Measurements from ENCODE around the gene SERPINB6. TPM values are rescaled to one million over a fixed set of nuclear protein-coding genes. Genes with fewer than 3 reads are reported as not detected.

Gene SERPINB6
- polyA plus RNA-seq, 1 of the 3 experiments (the other 2 are of a cell fraction) = 102 TPM

DNA sequence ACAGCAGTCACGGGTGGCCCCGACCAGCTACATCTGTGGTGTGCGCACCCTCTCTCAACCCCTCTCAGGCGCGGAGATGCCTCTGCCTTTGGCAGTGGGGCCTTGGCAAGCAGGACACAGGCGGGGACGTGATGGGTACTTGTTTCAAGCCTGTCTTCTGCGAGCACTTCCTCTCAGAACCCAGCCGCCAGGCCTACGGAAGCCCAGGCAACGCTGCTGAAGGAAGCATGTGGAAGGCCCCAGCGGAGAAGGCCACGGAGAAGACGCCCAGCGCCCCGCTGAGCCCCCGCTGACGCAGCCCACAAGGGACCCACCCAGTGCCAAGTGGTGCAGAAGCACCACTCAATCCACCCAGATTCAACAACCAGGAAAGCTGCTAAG, 13.0 kb downstream of the SERPINB6 start:
- POLR2A ChIA-PET = no interaction called here

GRCh38 chr6:2957696-2958330, 13.6 kb downstream of the SERPINB6 start:
- no peak for DNase-seq
- no peaks in the 10 kb centered on the region for H4K20me1 ChIP-seq (ENCODE audit: insufficient read depth)
- WGBS (ENCODE audit: low lambda C conversion rate) = 93% methylated on average over 9 of the region's 11 CpGs
- no peaks in the 10 kb centered on the region for H3K9me3 ChIP-seq
- H3K4me2 ChIP-seq = no peak overlapping the region
- no peak overlapping the region for H3K27ac ChIP-seq (ENCODE audit: low read depth in 2 of 2, low read length in 1 of 2)
- peaks cover 20% of the 10 kb centered on the region for H3F3A ChIP-seq (replicated peaks; ENCODE audit: insufficient read depth)
- H3K9me2 ChIP-seq = no peaks in the 10 kb centered on the region
- peaks cover 66% of the 10 kb centered on the region for H3K79me2 ChIP-seq (ENCODE audit: insufficient read depth)
- ChIA-PET POLR2A (interaction anchor here (1.4 kb wide), 1 partner anchor 14 kb away, joined by 3 read pairs; no protein-coding TSS in a partner anchor), CTCF (interaction anchor here (0.8 to 2.2 kb wide), 2 partner anchors 8 to 31 kb away, joined by 3 to 11 read pairs; no protein-coding TSS in a partner anchor)
- peaks cover 3 to 19% of the 10 kb centered on the region in 2 experiments; a peak in 3 of 4 replicates for H3K4me1 ChIP-seq (ENCODE audit: control insufficient read depth in 1 of 2, insufficient read depth in 2 of 2, low read depth in 1 of 2, low read length in 1 of 2)
- TF ChIP-seq TCF12 (IDR thresholded peaks at IDR 0.05) (no peak), USF2 (IDR thresholded peaks at IDR 0.05; ENCODE audit: borderline replicate concordance, low read depth, low read length) (no peak)
- no peak overlapping the region for H2AFZ ChIP-seq (ENCODE audit: low read depth)
- H3K9ac ChIP-seq = no peak overlapping the region
- no peaks in the 10 kb centered on the region for H3K27me3 ChIP-seq (ENCODE audit: insufficient read depth)
- H3K4me3 ChIP-seq (ENCODE audit: low read depth in 2 of 2, low read length in 1 of 2) = no peak overlapping the region
- H3K36me3 ChIP-seq (replicated peaks in 1 of 2; ENCODE audit: control insufficient read depth in 1 of 2, insufficient read depth in 2 of 2, low read length in 1 of 2) = peaks cover 0 to 14% of the 10 kb centered on the region in 2 experiments

More for the DNA sequence above, 13.0 kb downstream of the SERPINB6 start:
- peaks cover 68% of the 10 kb centered on the region for H3K79me2 ChIP-seq (ENCODE audit: insufficient read depth)
- no peaks in the 10 kb centered on the region for H4K20me1 ChIP-seq (ENCODE audit: insufficient read depth)
- H3K27me3 ChIP-seq (ENCODE audit: insufficient read depth) = no peaks in the 10 kb centered on the region
- 95% methylated on average over 17 of the region's 18 CpGs for WGBS (ENCODE audit: low lambda C conversion rate)
- no peak for DNase-seq
- H3K27ac ChIP-seq (ENCODE audit: low read depth in 2 of 2, low read length in 1 of 2) = no peak overlapping the region
- no peak for TF ChIP-seq SIN3A (IDR thresholded peaks at IDR 0.05; ENCODE audit: borderline replicate concordance, low read depth, low read length)
- no peak for TF ChIP-seq TEAD4 (IDR thresholded peaks at IDR 0.05; ENCODE audit: borderline replicate concordance, insufficient read depth)
- no peak for TF ChIP-seq FOSL2 (IDR thresholded peaks at IDR 0.05; ENCODE audit: borderline replicate concordance, low read depth)
- no peak for TF ChIP-seq MEF2A (IDR thresholded peaks at IDR 0.05; ENCODE audit: borderline replicate concordance, low read depth)
- TF ChIP-seq TCF12 (IDR thresholded peaks at IDR 0.05) = no peak
- no peak for TF ChIP-seq FOXJ3 (CRISPR knock-in tag; IDR thresholded peaks at IDR 0.05)
- no peak for TF ChIP-seq TAF1 (IDR thresholded peaks at IDR 0.05; ENCODE audit: borderline replicate concordance, low read depth, low read length)
- no peak for TF ChIP-seq YY1 (IDR thresholded peaks at IDR 0.05; ENCODE audit: low read depth)
- TF ChIP-seq, protein P1, sequence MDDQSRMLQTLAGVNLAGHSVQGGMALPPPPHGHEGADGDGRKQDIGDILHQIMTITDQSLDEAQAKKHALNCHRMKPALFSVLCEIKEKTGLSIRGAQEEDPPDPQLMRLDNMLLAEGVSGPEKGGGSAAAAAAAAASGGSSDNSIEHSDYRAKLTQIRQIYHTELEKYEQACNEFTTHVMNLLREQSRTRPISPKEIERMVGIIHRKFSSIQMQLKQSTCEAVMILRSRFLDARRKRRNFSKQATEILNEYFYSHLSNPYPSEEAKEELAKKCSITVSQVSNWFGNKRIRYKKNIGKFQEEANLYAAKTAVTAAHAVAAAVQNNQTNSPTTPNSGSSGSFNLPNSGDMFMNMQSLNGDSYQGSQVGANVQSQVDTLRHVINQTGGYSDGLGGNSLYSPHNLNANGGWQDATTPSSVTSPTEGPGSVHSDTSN (IDR thresholded peaks at IDR 0.05) = no peak
- no peak for TF ChIP-seq MXI1 (IDR thresholded peaks at IDR 0.05; ENCODE audit: low read depth, low read length)
- no peak for TF ChIP-seq EP300 (IDR thresholded peaks at IDR 0.05; ENCODE audit: borderline replicate concordance in 1 of 2, low read depth in 1 of 2, low read length in 1 of 2)
- TF ChIP-seq, protein P2, sequence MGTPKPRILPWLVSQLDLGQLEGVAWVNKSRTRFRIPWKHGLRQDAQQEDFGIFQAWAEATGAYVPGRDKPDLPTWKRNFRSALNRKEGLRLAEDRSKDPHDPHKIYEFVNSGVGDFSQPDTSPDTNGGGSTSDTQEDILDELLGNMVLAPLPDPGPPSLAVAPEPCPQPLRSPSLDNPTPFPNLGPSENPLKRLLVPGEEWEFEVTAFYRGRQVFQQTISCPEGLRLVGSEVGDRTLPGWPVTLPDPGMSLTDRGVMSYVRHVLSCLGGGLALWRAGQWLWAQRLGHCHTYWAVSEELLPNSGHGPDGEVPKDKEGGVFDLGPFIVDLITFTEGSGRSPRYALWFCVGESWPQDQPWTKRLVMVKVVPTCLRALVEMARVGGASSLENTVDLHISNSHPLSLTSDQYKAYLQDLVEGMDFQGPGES (IDR thresholded peaks at IDR 0.05; ENCODE audit: low read depth, low read length) = no peak
- TF ChIP-seq POLR2AphosphoS5 (IDR thresholded peaks at IDR 0.05; ENCODE audit: low read depth, low read length) = no peak
- TF ChIP-seq GABPA (IDR thresholded peaks at IDR 0.05; ENCODE audit: low read depth) = no peak
- no peak for TF ChIP-seq RFX5 (IDR thresholded peaks at IDR 0.05; ENCODE audit: low read length)
- TF ChIP-seq NFIC (IDR thresholded peaks at IDR 0.05; ENCODE audit: borderline replicate concordance) = no peak
- TF ChIP-seq RXRA (IDR thresholded peaks at IDR 0.05; ENCODE audit: borderline replicate concordance, low read depth) = no peak
- TF ChIP-seq ELF1 (IDR thresholded peaks at IDR 0.05) = no peak
- TF ChIP-seq GATA2 (CRISPR knock-in tag; IDR thresholded peaks at IDR 0.05) = no peak
- no peaks in the 10 kb centered on the region for H3K9me3 ChIP-seq
- no peak overlapping the region for H3K4me2 ChIP-seq
- H3K36me3 ChIP-seq (replicated peaks in 1 of 2; ENCODE audit: control insufficient read depth in 1 of 2, insufficient read depth in 2 of 2, low read length in 1 of 2) = peaks cover 0 to 14% of the 10 kb centered on the region in 2 experiments
- H3F3A ChIP-seq (replicated peaks; ENCODE audit: insufficient read depth) = peaks cover 15% of the 10 kb centered on the region
- CTCF ChIA-PET = interaction anchor here (2.2 kb wide), 1 partner anchor 31 kb away, joined by 11 read pairs; no protein-coding TSS in a partner anchor
- H3K9me2 ChIP-seq = no peaks in the 10 kb centered on the region
- no peak overlapping the region for H2AFZ ChIP-seq (ENCODE audit: low read depth)
- no peak overlapping the region for H3K9ac ChIP-seq
- peaks cover 0 to 15% of the 10 kb centered on the region in 2 experiments; a peak in 3 of 4 replicates for H3K4me1 ChIP-seq (ENCODE audit: control insufficient read depth in 1 of 2, insufficient read depth in 2 of 2, low read depth in 1 of 2, low read length in 1 of 2)
- no peak overlapping the region for H3K4me3 ChIP-seq (ENCODE audit: low read depth in 2 of 2, low read length in 1 of 2)

Measured in SK-N-SH (cell line).